ENCODE results near the gene UBE2C.
"Not testable (repeated sequence)": the region's sequence is repeated elsewhere in the genome, so short reads cannot be mapped to it uniquely, and the experiment has no call there.

The UBE2C gene

DNA sequence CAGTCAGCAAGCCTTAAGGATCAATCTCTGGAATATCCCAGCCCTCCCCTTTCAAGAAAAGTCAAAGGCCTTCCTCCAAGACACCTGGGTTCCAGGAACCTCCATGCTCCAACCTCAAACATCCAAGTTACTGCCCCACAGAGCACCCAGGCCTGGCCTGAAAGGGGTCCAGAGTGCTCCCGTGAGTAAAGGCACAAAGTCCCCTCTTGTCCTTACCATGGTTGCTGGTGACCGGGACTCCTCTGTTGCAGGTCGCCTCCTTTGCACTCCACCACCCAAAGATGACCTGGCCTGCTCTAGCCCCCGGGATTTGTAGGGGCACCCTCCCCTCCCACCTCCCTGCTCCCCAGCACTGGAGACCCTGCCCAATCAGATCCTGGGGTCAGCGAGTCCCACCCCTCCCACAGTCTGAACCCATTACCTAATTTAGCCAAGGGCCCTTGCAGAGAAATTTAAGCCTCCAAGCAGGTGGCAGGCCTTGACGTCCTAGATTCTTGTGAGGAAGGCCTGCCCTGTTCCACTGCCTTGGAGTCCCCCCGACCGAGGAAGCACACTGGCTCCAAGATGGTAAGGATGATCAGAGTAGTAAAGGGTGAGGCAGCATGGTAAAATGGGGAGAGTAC, 14.7 kb downstream of the UBE2C start, which contains the start of gene TNNC2:
TNNC2 (minus strand) TSS at position 283 of the 623 bp plus-strand sequence; CDS start at position 219, 64 bp downstream.
- in situ Hi-C loops (cut with MboI; ENCODE audit: low pct_unique_long_range_greater_than_20kb, low sequenced_read_pairs): loop anchor here (10.0 kb wide), 1 partner anchor 128 kb away; no protein-coding TSS in a partner anchor
- DNase-seq: no peak

DNA sequence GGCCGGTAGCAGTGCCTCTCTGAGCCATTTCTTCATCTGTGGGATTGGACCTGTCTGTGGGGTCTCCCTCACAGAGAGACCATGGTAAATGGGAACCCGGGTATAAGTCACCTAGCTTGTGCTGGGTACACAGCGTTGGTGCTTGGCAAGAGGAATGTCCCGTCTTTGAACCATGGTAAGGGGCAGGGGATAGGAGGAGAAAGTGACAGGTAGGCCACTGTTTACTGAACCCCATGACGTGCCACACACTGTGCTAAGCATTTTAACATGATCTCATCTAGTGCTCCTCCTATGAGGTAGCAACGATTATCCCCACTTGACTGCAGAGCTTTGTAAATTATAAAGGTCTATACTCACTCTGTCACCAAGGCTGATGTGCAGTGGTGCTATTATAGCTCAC, 15.3 kb downstream of the UBE2C start:
- in situ Hi-C loops (cut with MboI; ENCODE audit: low pct_unique_long_range_greater_than_20kb, low sequenced_read_pairs): loop anchor here (10.0 kb wide), 1 partner anchor 127 kb away; no protein-coding TSS in a partner anchor
- DNase-seq: no peak

DNA sequence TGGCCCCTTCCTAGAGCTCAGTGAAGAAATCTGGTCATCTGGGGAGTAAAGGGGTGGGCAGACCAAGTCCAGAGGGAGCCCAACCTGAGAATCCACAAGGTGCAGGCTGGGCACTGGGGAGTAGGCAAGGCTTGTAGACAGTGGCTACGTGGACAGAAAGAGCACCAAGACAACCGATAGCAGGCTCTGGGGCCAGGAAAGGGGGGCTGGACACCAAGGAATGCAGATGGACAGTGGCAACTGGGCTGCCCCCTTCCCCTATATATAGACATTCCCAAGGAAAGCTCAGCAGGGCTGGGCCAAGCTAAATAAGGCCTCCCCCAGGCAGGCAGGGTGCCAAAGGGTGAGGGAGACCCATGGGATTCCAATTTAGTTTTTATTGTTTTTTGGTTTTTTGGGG, 16.1 kb downstream of the UBE2C start:
- in situ Hi-C loops (cut with MboI; ENCODE audit: low pct_unique_long_range_greater_than_20kb, low sequenced_read_pairs): loop anchor here (10.0 kb wide), 1 partner anchor 126 kb away; no protein-coding TSS in a partner anchor
- DNase-seq: no peak

DNA sequence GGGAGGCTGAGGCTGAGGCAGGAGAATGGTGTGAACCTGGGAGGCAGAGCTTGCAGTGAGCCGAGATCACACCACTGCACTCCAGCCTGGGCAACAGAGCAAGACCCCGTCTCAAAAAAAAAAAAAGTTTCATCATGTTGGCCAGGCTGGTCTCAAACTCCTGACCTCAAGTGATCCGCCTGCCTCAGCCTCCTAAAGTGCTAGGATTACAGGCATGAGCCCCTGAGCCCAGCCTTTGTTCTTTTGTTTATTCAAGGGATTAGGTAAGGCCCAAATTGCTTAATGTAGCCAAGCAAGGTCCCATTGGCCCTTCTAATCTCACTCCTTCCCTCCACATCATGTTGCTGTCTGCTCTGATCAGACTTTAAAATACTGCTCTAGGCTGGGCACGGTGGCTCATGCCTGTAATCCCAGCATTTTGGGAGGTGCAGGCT, 17.2 kb downstream of the UBE2C start:
- DNase-seq: not testable (repeated sequence)
- in situ Hi-C loops (cut with MboI; ENCODE audit: low pct_unique_long_range_greater_than_20kb, low sequenced_read_pairs): loop anchor here (10.0 kb wide), 1 partner anchor 125 kb away; no protein-coding TSS in a partner anchor

DNA sequence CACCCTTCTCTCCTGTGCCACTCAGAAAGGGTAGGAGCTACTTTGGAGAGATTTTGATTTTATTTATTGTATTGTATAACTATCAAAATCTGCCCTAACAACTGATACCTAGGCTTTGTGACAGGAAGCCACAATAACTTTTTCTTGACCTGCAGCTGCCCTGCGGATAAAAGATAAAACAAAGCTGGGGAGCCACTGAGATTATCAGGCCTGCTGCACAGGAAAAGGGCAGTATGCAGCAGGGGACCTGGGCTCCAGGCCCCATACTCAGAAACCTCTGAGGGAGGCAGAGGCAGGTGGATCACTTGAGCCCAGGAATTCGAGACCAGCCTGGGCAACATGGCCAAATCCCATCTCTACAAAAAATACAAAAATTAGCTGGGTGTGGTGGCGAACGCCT, 20.2 kb downstream of the UBE2C start:
- in situ Hi-C loops (cut with MboI; ENCODE audit: low pct_unique_long_range_greater_than_20kb, low sequenced_read_pairs): no loop called here

DNA sequence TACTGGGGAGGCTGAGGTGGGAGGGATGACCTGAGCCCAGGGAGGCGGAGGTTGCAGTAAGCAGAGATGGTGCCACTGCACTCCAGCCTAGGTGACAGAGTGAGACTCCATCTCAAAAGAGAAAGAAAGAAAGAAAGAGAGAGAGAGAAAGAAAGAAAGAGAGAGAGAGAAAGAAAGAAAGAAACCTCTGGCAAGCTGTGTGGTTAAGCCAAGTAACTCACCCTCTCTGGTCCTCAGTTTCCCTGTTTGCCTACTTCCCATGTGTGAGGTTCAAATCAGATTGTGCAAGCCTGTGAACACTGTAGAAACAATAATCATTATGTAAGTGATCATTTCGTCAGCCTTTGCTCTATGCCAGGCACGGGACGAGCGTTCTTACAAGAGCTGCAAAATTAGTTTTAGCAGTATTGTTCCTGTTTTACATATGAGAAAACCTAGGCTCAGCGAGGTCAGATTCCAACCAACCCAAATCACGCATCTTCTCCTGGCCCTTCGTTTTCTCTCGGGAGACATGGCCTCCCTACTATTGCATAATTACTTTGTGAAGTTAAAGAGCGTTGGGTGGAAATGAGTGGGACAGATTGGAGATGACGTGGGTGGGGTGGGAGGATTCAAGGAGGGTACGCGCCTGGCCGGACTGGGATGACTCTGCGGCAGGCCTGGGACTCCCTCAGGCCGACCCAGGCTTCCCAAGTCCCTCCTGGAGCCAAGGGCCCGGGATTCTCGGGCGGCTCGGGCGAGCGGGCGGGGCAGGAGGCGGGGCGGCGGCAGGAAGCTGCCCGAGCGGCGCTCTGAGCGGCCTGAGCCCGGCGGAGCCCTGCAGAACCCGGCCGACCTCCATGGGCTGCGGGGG, 20.8 kb downstream of the UBE2C start, which contains the start of gene SNX21:
SNX21 (plus strand) TSS at position 770 of the 853 bp plus-strand sequence. CDS start 121 bp downstream, outside the sequence.
- in situ Hi-C loops (cut with MboI; ENCODE audit: low pct_unique_long_range_greater_than_20kb, low sequenced_read_pairs): no loop called here
- DNase-seq: peak; percentile 50

More for the DNA sequence above, 20.2 kb downstream of the UBE2C start:
- no peak for DNase-seq

DNA sequence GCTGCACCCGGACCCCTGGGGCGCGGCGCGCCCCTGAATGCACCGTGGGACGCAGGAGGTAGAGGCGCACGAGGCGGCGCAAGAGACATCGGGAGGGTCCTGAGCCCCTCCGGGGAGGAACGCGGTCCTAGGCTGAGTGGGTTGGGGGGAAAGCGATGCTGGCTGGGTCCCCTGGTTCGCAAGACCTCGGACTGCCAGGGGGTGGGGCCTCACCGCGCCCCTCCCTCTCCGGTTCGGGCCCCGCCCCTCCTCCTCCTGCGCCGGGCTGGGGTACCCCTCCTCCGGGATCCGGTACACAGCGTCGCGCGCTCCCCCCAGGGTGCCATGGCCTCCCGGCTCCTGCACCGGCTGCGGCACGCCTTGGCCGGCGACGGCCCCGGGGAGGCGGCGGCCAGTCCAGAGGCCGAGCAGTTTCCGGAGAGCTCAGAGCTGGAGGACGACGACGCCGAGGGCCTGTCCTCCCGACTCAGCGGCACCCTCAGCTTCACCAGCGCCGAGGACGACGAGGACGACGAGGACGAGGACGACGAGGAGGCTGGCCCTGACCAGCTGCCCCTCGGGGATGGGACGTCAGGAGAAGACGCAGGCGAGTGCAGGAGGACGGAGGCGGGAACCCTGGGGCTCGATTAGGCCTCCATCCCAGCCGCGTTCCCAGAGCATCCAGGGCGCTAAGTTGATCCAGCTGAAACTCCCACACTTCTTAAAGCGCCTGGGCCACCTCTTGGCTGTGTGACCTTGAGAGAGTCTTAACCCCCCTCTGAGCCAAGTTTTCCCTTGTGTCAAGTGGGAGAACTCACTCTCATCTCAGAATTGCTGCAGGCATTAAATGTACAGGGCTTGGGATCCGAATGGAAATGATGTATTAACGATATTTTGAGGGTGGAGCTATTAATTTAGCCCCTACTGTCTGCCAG, 21.7 kb downstream of the UBE2C start:
- peak; percentile 40 for DNase-seq
- in situ Hi-C loops (cut with MboI; ENCODE audit: low pct_unique_long_range_greater_than_20kb, low sequenced_read_pairs): no loop called here

DNA sequence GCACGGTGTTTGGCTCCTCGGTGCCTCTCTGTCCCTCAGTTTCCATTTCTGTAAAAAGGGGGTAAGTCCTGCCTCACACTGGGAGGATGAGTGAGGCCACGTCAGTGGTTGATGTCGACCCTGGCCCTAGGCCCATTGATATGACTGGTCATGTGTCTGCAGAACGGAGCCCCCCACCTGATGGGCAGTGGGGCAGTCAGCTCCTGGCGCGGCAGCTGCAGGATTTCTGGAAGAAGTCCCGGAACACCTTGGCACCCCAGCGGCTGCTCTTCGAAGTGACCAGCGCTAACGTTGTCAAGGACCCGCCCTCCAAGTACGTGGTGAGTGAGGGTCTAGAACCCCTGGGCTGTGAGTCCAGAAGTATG, 22.3 kb downstream of the UBE2C start:
- DNase-seq: no peak

DNA sequence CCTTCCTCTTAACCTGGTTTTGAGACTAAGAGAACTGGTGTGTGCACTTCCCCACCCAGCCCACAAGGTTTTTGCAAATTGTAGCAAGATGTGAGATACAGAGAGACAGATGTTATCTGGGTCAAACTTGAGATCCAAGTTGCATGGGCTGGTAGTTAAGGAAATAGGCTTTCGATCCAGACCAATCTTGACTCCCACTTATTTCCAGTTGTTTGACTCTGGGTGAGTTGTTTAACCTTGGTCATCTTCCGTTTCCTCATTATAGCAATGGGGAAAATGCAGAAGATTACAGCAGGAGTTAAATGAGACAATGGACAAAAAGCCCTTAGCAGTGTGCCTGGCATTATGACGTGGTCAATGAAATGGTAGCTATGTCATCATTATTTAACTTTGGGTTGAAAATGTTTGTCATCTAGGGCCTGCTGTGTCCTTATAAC, 22.9 kb downstream of the UBE2C start:
- peak; percentile 63 for DNase-seq
- in situ Hi-C loops (cut with MboI; ENCODE audit: low pct_unique_long_range_greater_than_20kb, low sequenced_read_pairs): no loop called here

More for the DNA sequence above, 22.3 kb downstream of the UBE2C start:
- in situ Hi-C loops (cut with MboI; ENCODE audit: low pct_unique_long_range_greater_than_20kb, low sequenced_read_pairs): no loop called here

DNA sequence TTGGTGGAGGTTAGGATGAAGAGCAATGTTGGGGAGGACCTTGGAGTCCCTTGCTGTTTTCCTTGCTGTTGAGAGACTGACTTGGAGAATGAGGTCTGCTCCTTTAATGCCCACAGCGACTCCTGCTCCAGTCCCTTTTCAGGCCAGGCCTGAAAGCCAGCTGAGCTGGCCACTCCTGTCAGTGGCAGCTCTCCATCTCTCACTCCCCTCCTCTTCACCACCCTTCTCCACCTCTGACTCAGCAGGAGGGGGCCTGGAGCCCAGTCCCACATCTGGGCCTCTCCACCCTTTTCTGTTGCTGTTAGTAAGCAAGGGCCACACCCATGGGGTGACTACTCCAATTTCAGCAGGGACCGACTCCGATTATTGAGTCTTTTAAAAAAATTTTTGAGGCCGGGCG, 23.4 kb downstream of the UBE2C start:
- no peak for DNase-seq
- in situ Hi-C loops (cut with MboI; ENCODE audit: low pct_unique_long_range_greater_than_20kb, low sequenced_read_pairs): no loop called here

DNA sequence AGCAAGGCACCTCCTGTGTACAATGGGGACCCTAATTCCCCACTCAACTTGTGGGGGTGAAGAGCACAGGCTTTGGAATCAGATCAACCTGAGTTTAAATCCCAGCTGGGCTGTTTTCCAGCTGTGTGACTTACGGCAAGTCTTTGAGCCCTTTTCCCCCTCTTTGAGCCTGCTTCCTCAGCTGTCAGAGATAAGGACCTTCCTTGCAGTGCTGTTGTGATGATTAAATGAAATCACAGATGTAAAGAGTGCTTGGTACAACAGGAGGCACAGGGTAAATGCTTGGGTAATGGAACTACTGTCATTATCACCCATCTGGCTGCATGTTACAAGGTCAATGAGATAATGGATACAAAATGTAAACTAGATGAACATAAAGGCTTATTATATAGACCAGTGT, 24.4 kb downstream of the UBE2C start:
- DNase-seq: no peak
- in situ Hi-C loops (cut with MboI; ENCODE audit: low pct_unique_long_range_greater_than_20kb, low sequenced_read_pairs): no loop called here

DNA sequence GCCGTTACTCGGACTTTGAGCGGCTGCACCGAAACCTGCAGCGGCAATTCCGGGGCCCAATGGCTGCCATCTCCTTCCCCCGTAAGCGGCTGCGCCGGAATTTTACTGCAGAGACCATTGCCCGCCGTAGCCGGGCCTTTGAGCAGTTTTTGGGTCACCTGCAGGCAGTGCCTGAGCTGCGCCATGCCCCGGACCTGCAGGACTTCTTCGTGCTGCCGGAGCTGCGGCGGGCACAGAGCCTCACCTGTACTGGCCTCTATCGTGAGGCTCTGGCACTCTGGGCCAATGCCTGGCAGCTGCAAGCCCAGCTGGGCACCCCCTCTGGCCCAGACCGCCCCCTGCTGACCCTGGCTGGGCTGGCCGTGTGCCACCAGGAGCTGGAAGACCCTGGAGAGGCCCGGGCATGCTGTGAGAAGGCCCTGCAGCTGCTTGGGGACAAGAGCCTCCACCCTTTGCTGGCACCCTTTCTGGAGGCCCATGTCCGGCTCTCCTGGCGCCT, 28.3 kb downstream of the UBE2C start:
- in situ Hi-C loops (cut with MboI; ENCODE audit: low pct_unique_long_range_greater_than_20kb, low sequenced_read_pairs): no loop called here
- no peak for DNase-seq

DNA sequence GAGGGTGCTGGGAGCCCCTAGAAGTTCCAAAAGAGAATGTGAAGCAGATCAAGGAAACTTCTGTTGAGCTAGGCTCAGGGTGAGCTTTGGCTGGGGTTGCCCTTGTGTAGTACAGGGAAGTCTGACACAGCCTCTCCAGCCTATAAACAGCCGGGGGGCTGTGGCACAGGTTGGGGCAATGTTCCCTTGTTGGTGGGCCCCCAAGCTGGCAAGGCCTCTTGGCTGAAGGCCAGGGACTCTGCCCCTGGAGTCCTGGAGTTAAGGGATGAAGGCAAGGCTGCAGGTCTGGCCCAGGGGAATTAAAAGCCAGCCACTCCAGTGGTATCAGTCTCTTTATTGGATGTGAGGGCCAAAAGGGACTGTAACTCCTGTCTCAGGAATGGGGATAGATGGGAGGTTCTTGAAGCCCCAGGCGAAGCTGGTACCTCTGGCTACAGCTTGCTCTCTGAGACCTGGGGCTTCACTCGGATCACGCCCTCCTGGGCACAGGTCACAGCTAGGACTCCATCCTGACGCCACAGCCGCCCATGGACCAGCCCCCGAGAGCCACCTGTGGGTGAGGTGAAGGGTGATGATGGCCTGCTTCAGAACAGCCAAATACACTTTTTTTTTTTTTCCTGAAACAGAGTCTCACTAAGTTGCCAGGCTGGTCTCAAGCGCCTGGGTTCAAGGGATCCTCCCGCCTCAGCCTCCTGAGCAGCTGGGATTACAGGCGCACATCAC, 29.1 kb downstream of the UBE2C start:
- no peak for DNase-seq
- in situ Hi-C loops (cut with MboI; ENCODE audit: low pct_unique_long_range_greater_than_20kb, low sequenced_read_pairs): no loop called here

DNA sequence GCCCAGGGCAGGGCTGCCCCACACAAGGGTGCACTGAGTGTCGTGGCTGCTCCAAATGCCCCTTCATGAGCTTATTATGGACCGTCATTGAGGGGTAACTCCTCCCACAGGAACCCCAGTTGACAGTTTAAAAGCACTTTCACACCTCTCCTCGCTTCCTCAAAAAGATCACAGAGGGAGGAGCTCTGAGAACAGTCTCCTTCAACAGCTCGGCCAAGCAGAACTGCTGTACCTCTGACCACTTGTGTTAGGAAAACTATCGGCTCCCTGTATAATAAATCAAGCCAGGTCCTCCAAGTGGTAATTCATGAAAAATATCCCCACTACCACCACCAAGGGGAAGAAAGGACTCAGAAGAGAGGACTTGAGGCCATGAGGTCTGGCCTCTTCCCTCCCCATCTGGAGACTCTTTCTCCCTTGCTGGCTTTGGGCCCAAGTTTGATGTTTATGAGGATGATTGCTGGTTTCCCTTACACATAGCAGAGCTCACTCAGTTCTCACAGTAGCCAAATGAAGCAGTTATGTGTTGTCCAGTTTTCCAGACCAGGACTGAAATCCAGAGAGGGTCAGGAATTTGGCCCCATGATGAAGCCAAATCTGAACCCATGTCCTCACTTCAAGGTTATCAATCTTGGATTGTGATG, 29.8 kb downstream of the UBE2C start:
- in situ Hi-C loops (cut with MboI; ENCODE audit: low pct_unique_long_range_greater_than_20kb, low sequenced_read_pairs): no loop called here
- DNase-seq: peak; percentile 66

DNA sequence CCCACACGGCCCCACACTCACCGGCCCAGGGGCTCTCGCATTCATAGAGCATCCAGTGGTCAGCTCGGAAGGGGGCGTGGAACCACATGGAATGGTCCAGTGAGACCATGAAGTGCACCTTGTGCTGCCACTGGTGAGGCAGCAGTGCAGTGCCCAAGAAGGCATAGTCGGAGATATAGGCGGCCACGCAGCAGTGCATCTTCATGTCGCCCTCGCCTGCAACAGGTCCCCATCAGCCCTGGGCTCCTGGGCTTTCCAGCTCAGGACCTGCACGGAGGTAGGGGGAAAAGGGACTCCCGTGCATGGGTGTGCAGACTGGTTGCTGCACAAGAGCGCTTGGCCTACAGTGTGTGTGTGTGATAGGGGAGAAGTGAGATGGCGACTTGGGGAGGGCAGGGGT, 31.1 kb downstream of the UBE2C start:
- in situ Hi-C loops (cut with MboI; ENCODE audit: low pct_unique_long_range_greater_than_20kb, low sequenced_read_pairs): no loop called here
- no peak for DNase-seq

DNA sequence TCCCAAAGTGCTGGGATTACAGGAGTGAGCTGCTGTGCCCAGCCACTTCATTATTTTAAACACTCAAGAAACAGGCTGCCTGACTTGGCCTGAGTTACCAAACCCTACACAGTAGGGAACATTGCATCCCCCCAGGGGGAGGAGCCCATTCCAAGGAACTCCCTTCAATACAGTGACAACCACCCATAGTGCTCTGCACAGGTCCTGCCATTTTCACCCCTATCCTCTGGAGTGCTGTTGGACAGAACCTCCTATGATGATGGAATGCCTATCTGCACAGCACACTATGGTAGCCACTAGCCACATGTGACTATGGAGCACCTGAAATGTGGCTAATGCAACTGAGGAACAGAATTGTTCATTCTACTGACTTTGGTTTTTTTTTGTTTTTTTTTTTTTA, 33.0 kb downstream of the UBE2C start:
- DNase-seq: no peak

DNA sequence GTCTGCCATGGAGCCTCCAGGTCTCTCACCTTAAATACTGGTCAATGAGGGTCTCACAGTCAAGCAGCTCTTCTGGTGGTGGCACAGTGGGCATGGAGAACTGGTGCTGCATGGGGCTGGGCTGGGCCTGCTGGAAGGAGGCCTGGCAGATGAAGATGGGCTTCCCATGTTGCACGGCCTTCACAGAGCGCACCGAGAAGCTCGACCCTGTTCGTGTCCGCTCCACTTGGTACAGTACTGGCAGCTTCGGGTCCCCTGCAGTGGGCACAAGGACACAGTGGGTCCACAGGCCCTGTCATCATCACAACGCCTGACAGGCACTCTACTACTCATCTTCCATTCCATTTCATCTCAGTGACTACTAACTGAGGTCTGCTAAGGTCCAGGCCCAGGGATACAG, 36.0 kb downstream of the UBE2C start:
- in situ Hi-C loops (cut with MboI; ENCODE audit: low pct_unique_long_range_greater_than_20kb, low sequenced_read_pairs): no loop called here
- DNase-seq: no peak

More for the DNA sequence above, 33.0 kb downstream of the UBE2C start:
- in situ Hi-C loops (cut with MboI; ENCODE audit: low pct_unique_long_range_greater_than_20kb, low sequenced_read_pairs): no loop called here

Measured in KBM-7 (cell line).